B cell (primary cell): Measurements from ENCODE around the gene C18orf63.

ENCODE experiments used
- EZH2 ChIP-seq: IDR thresholded peaks from 2 replicates; pipeline ENCODE4 v1.6.1; 2012; ENCODE audit warnings: borderline replicate concordance, low read depth, mild to moderate bottlenecking, moderate library complexity, low read length; ENCODE audit not compliant: insufficient read depth, poor library complexity, severe bottlenecking
- TF ChIP-seq, protein P1 (sequence below): fragments of 200-600 bp; IDR thresholded peaks from one replicate; pipeline ENCODE4 v1.8.0; 2022; ENCODE audit warnings: antibody characterized with exemption, mild to moderate bottlenecking

GRCh38 chr18:74286106-74286855 is 29.4 kb upstream of the C18orf63 start:
- TF ChIP-seq, protein P1, sequence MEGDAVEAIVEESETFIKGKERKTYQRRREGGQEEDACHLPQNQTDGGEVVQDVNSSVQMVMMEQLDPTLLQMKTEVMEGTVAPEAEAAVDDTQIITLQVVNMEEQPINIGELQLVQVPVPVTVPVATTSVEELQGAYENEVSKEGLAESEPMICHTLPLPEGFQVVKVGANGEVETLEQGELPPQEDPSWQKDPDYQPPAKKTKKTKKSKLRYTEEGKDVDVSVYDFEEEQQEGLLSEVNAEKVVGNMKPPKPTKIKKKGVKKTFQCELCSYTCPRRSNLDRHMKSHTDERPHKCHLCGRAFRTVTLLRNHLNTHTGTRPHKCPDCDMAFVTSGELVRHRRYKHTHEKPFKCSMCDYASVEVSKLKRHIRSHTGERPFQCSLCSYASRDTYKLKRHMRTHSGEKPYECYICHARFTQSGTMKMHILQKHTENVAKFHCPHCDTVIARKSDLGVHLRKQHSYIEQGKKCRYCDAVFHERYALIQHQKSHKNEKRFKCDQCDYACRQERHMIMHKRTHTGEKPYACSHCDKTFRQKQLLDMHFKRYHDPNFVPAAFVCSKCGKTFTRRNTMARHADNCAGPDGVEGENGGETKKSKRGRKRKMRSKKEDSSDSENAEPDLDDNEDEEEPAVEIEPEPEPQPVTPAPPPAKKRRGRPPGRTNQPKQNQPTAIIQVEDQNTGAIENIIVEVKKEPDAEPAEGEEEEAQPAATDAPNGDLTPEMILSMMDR, result no peak
- no peak for TF ChIP-seq EZH2
